Measurements from ENCODE around the gene TFAP2A. TPM values are rescaled to one million over a fixed set of nuclear protein-coding genes. Genes with fewer than 3 reads are reported as not detected.

The TFAP2A gene
- total and polyA plus RNA-seq, 10 of the 15 experiments (the other 5 are each of a cell fraction or from before 2014, with no cell fraction given), result 0.05 to 0.46 (median 0.17) TPM; not detected in 4

DNA sequence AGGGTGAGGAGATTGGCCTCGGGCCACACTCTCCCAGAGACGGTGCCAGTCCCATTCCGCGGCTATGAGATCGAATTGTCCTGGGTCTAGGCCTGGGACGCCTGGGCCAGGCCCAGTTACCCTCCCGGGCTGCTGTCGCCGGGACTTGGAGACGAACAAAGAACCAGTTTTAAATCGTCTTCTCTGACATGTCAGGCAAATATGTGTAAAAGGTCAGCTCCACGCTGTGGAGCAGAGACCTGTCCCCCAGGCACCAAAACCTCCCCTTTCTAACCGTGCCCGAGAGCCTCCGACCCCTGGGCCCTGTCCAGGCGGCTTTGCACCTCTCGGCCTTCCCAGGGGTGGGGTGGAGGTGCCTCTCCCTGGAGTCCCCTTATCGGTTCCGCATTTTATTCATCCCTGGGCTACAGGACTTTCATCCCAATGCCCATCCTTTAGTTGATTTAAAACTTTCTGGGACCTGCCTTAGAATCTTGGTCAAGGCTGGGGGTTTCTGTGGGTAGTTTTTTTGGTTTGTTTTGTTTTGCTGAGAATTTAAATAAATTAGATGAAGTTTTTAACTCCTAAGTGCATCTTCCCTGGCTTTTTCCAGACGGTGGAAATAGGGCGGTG is 5.8 kb upstream of the TFAP2A start (continued):
- TF ChIP-seq, protein P1, sequence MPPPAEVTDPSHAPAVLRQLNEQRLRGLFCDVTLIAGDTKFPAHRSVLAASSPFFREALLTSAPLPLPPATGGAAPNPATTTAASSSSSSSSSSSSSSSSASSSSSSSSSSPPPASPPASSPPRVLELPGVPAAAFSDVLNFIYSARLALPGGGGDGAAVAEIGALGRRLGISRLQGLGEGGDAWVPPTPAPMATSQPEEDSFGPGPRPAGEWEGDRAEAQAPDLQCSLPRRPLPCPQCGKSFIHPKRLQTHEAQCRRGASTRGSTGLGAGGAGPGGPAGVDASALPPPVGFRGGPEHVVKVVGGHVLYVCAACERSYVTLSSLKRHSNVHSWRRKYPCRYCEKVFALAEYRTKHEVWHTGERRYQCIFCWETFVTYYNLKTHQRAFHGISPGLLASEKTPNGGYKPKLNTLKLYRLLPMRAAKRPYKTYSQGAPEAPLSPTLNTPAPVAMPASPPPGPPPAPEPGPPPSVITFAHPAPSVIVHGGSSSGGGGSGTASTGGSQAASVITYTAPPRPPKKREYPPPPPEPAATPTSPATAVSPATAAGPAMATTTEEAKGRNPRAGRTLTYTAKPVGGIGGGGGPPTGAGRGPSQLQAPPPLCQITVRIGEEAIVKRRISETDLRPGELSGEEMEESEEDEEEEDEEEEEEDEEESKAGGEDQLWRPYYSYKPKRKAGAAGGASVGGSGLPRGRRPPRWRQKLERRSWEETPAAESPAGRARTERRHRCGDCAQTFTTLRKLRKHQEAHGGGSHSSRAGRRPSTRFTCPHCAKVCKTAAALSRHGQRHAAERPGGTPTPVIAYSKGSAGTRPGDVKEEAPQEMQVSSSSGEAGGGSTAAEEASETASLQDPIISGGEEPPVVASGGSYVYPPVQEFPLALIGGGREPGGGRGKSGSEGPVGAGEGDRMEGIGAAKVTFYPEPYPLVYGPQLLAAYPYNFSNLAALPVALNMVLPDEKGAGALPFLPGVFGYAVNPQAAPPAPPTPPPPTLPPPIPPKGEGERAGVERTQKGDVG (CRISPR knock-in tag; IDR thresholded peaks at IDR 0.05), result no peak
- TF ChIP-seq NFYB (IDR thresholded peaks at IDR 0.05; ENCODE audit: insufficient read depth, low read depth, low read length) (no peak), CHD2 (IDR thresholded peaks at IDR 0.05; ENCODE audit: borderline replicate concordance, low read depth, low read length) (no peak)

GRCh38 chr6:10419749-10420545 is 5.1 kb upstream of the TFAP2A start:
- Histone ChIP-seq H2AFZ (ENCODE audit: control insufficient read depth, low read depth, low read length) (no peak overlapping the region), H3K36me3 (ENCODE audit: control insufficient read depth in 2 of 2, insufficient read depth in 2 of 2, low read length in 1 of 2) (no peaks in the 10 kb centered on the region), H3K4me2 (ENCODE audit: control insufficient read depth, insufficient read depth) (no peak overlapping the region), H4K20me1 (ENCODE audit: control insufficient read depth, insufficient read depth) (no peaks in the 10 kb centered on the region), H3K4me3 (no peak overlapping the region), H3K4me1 (ENCODE audit: control insufficient read depth, insufficient read depth, low read length) (peaks cover 8% of the 10 kb centered on the region), H3K27me3 (replicated peaks in 1 of 2; ENCODE audit: control insufficient read depth in 2 of 2, insufficient read depth in 2 of 2, low read length in 1 of 2) (peaks cover 24 to 48% of the 10 kb centered on the region in 2 experiments), H3K27ac (ENCODE audit: control insufficient read depth, insufficient read depth) (no peak overlapping the region), H3K9ac (ENCODE audit: control insufficient read depth, insufficient read depth, low read length) (no peak overlapping the region), H3K9me3 (replicated peaks; ENCODE audit: control insufficient read depth, insufficient read depth, low read length) (no peaks in the 10 kb centered on the region; the same call in 1 of the 3 replicates), H3K79me2 (ENCODE audit: control insufficient read depth, insufficient read depth, low read length) (no peaks in the 10 kb centered on the region)
- in situ Hi-C loops (cut with MboI) (no loop called here), intact Hi-C loops (cut with micrococcal nuclease; ENCODE audit: unreplicated experiment) (loop anchor here (10.0 kb wide), 1 partner anchor 275 kb away; no protein-coding TSS in a partner anchor)
- 14% methylated on average over 31 of the region's 31 CpGs for WGBS (ENCODE audit: insufficient coverage, insufficient replicate concordance, low lambda C conversion rate, missing lambda C conversion rate)
- TF ChIP-seq GATAD2B (conservative IDR thresholded peaks at IDR 0.05; ENCODE audit: low read depth) (no peak), EED (IDR thresholded peaks at IDR 0.05; ENCODE audit: low read depth) (no peak), POU2F2 (IDR thresholded peaks at IDR 0.05; ENCODE audit: borderline replicate concordance, low read depth, low read length) (no peak), BMI1 (IDR thresholded peaks at IDR 0.05; ENCODE audit: borderline replicate concordance) (no peak), IRF4 (IDR thresholded peaks at IDR 0.05; ENCODE audit: low read depth, low read length) (no peak), SUPT20H (IDR thresholded peaks at IDR 0.05; ENCODE audit: borderline replicate concordance, control insufficient read depth, low read depth, low read length) (no peak), PML (IDR thresholded peaks at IDR 0.05; ENCODE audit: low read length) (no peak)
- no TSS peak for BruUV-seq (replicated peaks)
- DNase-seq (ENCODE audit: low read depth, low spot score), result no peak
- SMC1A ChIA-PET (ENCODE audit: uncharacterized antibody, unreplicated experiment), result no interaction called here
- no peak for FAIRE-seq
- RAD21 ChIA-PET (ENCODE audit: unreplicated experiment), result no interaction called here
- CTCF ChIA-PET, result no interaction called here
- no peak for ATAC-seq
- POLR2A ChIA-PET, result no interaction called here
